OCI-LY1 (cell line): Measurements from ENCODE around the gene ARL15.

Experiments used
- H2AFZ ChIP-seq: fragments of 200-600 bp; sonication (generic), shearing (Covaris generic); 2 replicates; pipeline ENCODE4 v1.6.0; 2014; ENCODE audit warnings: antibody characterized with exemption, mild to moderate bottlenecking, low read length
- H3F3A ChIP-seq: fragments of 200-600 bp; sonication (generic), shearing (Covaris generic); 2 replicates; pipeline ENCODE4 v1.6.0; 2014; ENCODE audit warnings: mild to moderate bottlenecking, antibody characterized with exemption, low read length, moderate library complexity; ENCODE audit not compliant: insufficient read depth
- H3K27ac ChIP-seq: fragments of 200-600 bp; sonication (generic); 2 replicates; pipeline ENCODE4 v1.5.1; 2014; ENCODE audit warnings: low read length, mixed run types, mild to moderate bottlenecking, low read depth; ENCODE audit not compliant: poor library complexity, severe bottlenecking
- H3K27me3 ChIP-seq: fragments of 200-600 bp; sonication (generic); 2 replicates; pipeline ENCODE4 v1.6.0; 2014; ENCODE audit warnings: antibody characterized with exemption, mild to moderate bottlenecking, low read length, moderate library complexity; ENCODE audit not compliant: insufficient read depth
- H3K36me3 ChIP-seq: fragments of 200-600 bp; sonication (generic); 2 replicates; pipeline ENCODE4 v1.6.1; 2014; ENCODE audit warnings: mild to moderate bottlenecking, antibody characterized with exemption, low read length, moderate library complexity, mixed read lengths; ENCODE audit not compliant: insufficient read depth
- H3K4me1 ChIP-seq: fragments of 200-600 bp; sonication (generic); 2 replicates; pipeline ENCODE4 v1.5.1; 2014; ENCODE audit warnings: mild to moderate bottlenecking, low read length, moderate library complexity; ENCODE audit not compliant: insufficient read depth, severe bottlenecking
- H3K4me2 ChIP-seq: fragments of 200-600 bp; sonication (generic), shearing (Covaris generic); 2 replicates; pipeline ENCODE4 v1.6.1; 2014; ENCODE audit warnings: low read length
- H3K4me3 ChIP-seq: fragments of 200-600 bp; sonication (generic); 2 replicates; pipeline ENCODE4 v1.5.1; 2014; ENCODE audit warnings: low read length, low read depth, mild to moderate bottlenecking, mixed read lengths; ENCODE audit not compliant: poor library complexity, severe bottlenecking
- H3K79me2 ChIP-seq: fragments of 200-600 bp; shearing (Covaris generic); 2 replicates; pipeline ENCODE4 v1.6.1; 2016; ENCODE audit warnings: mixed run types, low read length, mixed read lengths; ENCODE audit not compliant: insufficient read depth
- H3K9ac ChIP-seq: fragments of 200-600 bp; sonication (generic), shearing (Covaris generic); 2 replicates; pipeline ENCODE4 v1.6.1; 2014; ENCODE audit warnings: mild to moderate bottlenecking, low read length, mixed read lengths
- H3K9me2 ChIP-seq: fragments of 200-600 bp; sonication (generic), shearing (Covaris generic); 2 replicates; pipeline ENCODE4 v1.6.1; 2014; ENCODE audit warnings: low read depth, mild to moderate bottlenecking, low read length, mixed read lengths
- H3K9me3 ChIP-seq: fragments of 200-600 bp; shearing (Covaris generic); 2 replicates; pipeline ENCODE4 v1.6.1; 2014; ENCODE audit warnings: low read length, mixed read lengths
- H4K20me1 ChIP-seq: fragments of 200-600 bp; sonication (generic), shearing (Covaris generic); 2 replicates; pipeline ENCODE4 v1.6.0; 2016; ENCODE audit warnings: mild to moderate bottlenecking, low read length; ENCODE audit not compliant: insufficient read depth
- CTCF ChIP-seq: fragments of 200-600 bp; sonication (generic), shearing (Covaris generic); IDR thresholded peaks from 2 replicates; pipeline ENCODE4 v1.5.1; 2017; ENCODE audit warnings: mild to moderate bottlenecking, antibody characterized with exemption, low read length, moderate library complexity, mixed read lengths
- EZH2 ChIP-seq: fragments of 200-600 bp; sonication (generic), shearing (Covaris generic); IDR thresholded peaks from 2 replicates; pipeline ENCODE4 v1.8.0; 2017; ENCODE audit warnings: borderline replicate concordance, mixed run types, mild to moderate bottlenecking, antibody characterized with exemption, low read length, moderate library complexity, mixed read lengths

The ARL15 gene

GRCh38 chr5:54088081-54088480, 222.3 kb downstream of the ARL15 start:
- TF ChIP-seq EZH2 (no peak), CTCF (no peak)
- Histone ChIP-seq H3K4me1 (no peaks in the 10 kb centered on the region), H3F3A (no peaks in the 10 kb centered on the region; the same call in 1 of the 2 replicates), H3K9me3 (peaks cover under 1% of the 10 kb centered on the region; the same call in 1 of the 2 replicates), H3K4me2 (no peak overlapping the region), H3K27ac (no peak overlapping the region), H3K9me2 (no peaks in the 10 kb centered on the region), H3K79me2 (no peaks in the 10 kb centered on the region), H3K36me3 (peaks cover 95% of the 10 kb centered on the region), H3K27me3 (no peaks in the 10 kb centered on the region), H3K4me3 (no peak overlapping the region), H4K20me1 (no peaks in the 10 kb centered on the region), H3K9ac (no peak overlapping the region), H2AFZ (no peak overlapping the region)

- Histone ChIP-seq H2AFZ (no peak overlapping the region), H3K79me2 (no peaks in the 10 kb centered on the region), H3K9me2 (no peaks in the 10 kb centered on the region), H3K27me3 (no peaks in the 10 kb centered on the region), H3F3A (no peaks in the 10 kb centered on the region; the same call in none of the 2 replicates), H3K4me1 (no peaks in the 10 kb centered on the region), H3K9me3 (peaks cover 4% of the 10 kb centered on the region; the same call in 1 of the 2 replicates), H3K36me3 (peaks cover 95% of the 10 kb centered on the region), H3K9ac (no peak overlapping the region), H3K4me2 (no peak overlapping the region), H4K20me1 (no peaks in the 10 kb centered on the region), H3K4me3 (no peak overlapping the region), H3K27ac (no peak overlapping the region)
- TF ChIP-seq CTCF: no peak
- TF ChIP-seq EZH2: no peak
Observed at GRCh38 chr5:54087436-54087835, 222.9 kb downstream of the ARL15 start.

DNA sequence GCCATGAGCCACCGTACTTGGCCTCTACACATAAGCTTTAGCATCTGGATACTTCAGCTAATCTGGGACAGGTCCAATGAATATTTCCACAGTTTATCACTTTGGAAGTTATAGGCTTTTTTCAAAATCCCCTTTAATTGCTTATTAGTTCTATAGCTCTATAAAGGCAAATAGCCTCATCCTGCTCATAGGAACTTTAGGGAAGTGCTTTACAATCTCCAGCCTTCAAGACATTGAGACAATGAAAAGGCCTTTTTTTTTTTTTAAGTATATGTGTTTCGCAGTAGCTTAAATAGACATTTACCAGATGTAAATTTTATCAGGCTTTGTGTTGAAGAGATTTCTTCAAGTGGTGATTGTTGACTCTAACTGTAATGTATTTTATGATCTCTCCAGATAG, 224.2 kb downstream of the ARL15 start:
- Histone ChIP-seq H3K79me2 (peaks cover 3% of the 10 kb centered on the region; the same call in 1 of the 2 replicates), H3K4me2 (no peak overlapping the region), H3K4me1 (no peaks in the 10 kb centered on the region), H3K9me2 (no peaks in the 10 kb centered on the region), H3K9me3 (peaks cover 7% of the 10 kb centered on the region), H4K20me1 (no peaks in the 10 kb centered on the region), H3F3A (no peaks in the 10 kb centered on the region; the same call in none of the 2 replicates), H2AFZ (no peak overlapping the region), H3K36me3 (peaks cover 96% of the 10 kb centered on the region), H3K27ac (no peak overlapping the region), H3K4me3 (no peak overlapping the region), H3K9ac (no peak overlapping the region), H3K27me3 (no peaks in the 10 kb centered on the region)
- no peak for TF ChIP-seq CTCF
